Ovary (tissue), 10 donors: ENCODE measurements around the gene VWA5B1. TPM values are rescaled to one million over a fixed set of nuclear protein-coding genes. Genes with fewer than 3 reads are reported as not detected.

Experiments
- DNase-seq, 5 donors: peaks; one replicate each; pipeline ENCODE4 v3.0.0-alpha.2; 2019 to 2020
- H3K27ac ChIP-seq, 2 donors: fragments of 200-600 bp; one replicate each; pipeline versions ENCODE4 v1.5.1 to v1.8.0; 2019 to 2022
- H3K27me3 ChIP-seq: fragments of 200-600 bp; one replicate; pipeline ENCODE4 v1.8.0; 2022
- H3K36me3 ChIP-seq: fragments of 200-600 bp; sonication (generic); one replicate; pipeline ENCODE4 v1.5.1; 2019
- H3K4me1 ChIP-seq: one replicate; pipeline ENCODE4 v1.8.1; 2013; ENCODE audit warnings: mild to moderate bottlenecking, moderate library complexity; ENCODE audit not compliant: insufficient read depth
- H3K4me3 ChIP-seq: fragments of 200-600 bp; sonication (generic); one replicate; pipeline ENCODE4 v1.5.1; 2017
- H3K9me3 ChIP-seq, 2 donors: fragments of 200-600 bp in 1 of 2; sonication (generic) in 1 of 2; one replicate each; pipeline versions ENCODE4 v1.5.1 to v1.8.1; 2013 to 2019; ENCODE audit warnings: mild to moderate bottlenecking in 1 of 2, moderate library complexity in 1 of 2
- EP300 ChIP-seq: sonication (generic); formaldehyde crosslinking; IDR thresholded peaks from one replicate; pipeline ENCODE4 v1.6.1; 2017; ENCODE audit warnings: antibody characterized with exemption
- POLR2A ChIP-seq: fragments of 450-650 bp; IDR thresholded peaks from one replicate; pipeline ENCODE4 v1.6.1; 2017; ENCODE audit warnings: antibody characterized with exemption, mild to moderate bottlenecking, moderate library complexity
- WGBS, 3 donors: extraction: QIAGEN DNeasy Blood & Tissue Kit in 1 of 3; methylation state at CpG; one replicate each; pipeline versions ENCODE4 v1.1.5 to v1.1.7; 2013 to 2017; 5-methylcytosine and 5-hydroxymethylcytosine counted together
- intact Hi-C, 4 donors: fragments of 100-400 bp; cut with DNase I; formaldehyde crosslinking; loops; one replicate each; pipeline versions ENCODE4 v1.11.0 to v1.15.1; 2022 to 2023
- long read RNA-seq, 3 donors: library from polyadenylated mRNA in 2 of 3; unstranded in 2 of 3; transcript quantifications; one replicate each; pipeline ENCODE4 v2.0.0 and lab custom pipeline, GENCODE V29; 2021 to 2026
- polyA plus RNA-seq, 2 donors: library from polyadenylated mRNA; stranded (reverse); fragments of 200-250 nt in 1 of 2; fragments of 350-450 nt in 1 of 2; fragmentation: Illumina TruSeq in 1 of 2; extraction: RNeasy Lipid Tissue Mini Kit (QIAGEN cat#74804) in 1 of 2; gene quantifications; one replicate each; pipeline ENCODE4 v1.2.3, GENCODE V29; 2013 to 2014
- total RNA-seq, 7 donors: library from RNA; depleted of rRNA in 2 of 7; stranded (reverse); fragments of >200 nt in 2 of 7; fragmentation: NEBNext Ultra II Directional in 3 of 7; extraction: Animal tissue kit (Norgen Biotek cat#: 25700) in 3 of 7; gene quantifications; one replicate each; pipeline versions ENCODE4 v1.1.0 to v1.2.4, GENCODE V29; 2016 to 2023
- TF ChIP-seq, protein P1 (sequence below), 3 donors: fragments of 450-650 bp in 2 of 3; fragments of 200-600 bp in 1 of 3; IDR thresholded peaks; one replicate each; pipeline versions ENCODE4 v1.5.1 to v1.8.0; 2016 to 2022; ENCODE audit warnings: antibody characterized with exemption in 3 of 3, mild to moderate bottlenecking in 1 of 3
- donor health status: DM: no; HTN: no; CAD: no; lungs with moderate emphysema.
- donor health status: DM: no; HTN: no; CAD: no.
- donor health status: Bipolar disorder and iron deficiency.
- donor health status: DM: yes; HTN: yes; CAD: no.
- donor health status: DM: no; HTN: no; CAD: no.
- donor health status: DM: yes; HTN: yes; CAD: no.

VWA5B1 gene, protein sequence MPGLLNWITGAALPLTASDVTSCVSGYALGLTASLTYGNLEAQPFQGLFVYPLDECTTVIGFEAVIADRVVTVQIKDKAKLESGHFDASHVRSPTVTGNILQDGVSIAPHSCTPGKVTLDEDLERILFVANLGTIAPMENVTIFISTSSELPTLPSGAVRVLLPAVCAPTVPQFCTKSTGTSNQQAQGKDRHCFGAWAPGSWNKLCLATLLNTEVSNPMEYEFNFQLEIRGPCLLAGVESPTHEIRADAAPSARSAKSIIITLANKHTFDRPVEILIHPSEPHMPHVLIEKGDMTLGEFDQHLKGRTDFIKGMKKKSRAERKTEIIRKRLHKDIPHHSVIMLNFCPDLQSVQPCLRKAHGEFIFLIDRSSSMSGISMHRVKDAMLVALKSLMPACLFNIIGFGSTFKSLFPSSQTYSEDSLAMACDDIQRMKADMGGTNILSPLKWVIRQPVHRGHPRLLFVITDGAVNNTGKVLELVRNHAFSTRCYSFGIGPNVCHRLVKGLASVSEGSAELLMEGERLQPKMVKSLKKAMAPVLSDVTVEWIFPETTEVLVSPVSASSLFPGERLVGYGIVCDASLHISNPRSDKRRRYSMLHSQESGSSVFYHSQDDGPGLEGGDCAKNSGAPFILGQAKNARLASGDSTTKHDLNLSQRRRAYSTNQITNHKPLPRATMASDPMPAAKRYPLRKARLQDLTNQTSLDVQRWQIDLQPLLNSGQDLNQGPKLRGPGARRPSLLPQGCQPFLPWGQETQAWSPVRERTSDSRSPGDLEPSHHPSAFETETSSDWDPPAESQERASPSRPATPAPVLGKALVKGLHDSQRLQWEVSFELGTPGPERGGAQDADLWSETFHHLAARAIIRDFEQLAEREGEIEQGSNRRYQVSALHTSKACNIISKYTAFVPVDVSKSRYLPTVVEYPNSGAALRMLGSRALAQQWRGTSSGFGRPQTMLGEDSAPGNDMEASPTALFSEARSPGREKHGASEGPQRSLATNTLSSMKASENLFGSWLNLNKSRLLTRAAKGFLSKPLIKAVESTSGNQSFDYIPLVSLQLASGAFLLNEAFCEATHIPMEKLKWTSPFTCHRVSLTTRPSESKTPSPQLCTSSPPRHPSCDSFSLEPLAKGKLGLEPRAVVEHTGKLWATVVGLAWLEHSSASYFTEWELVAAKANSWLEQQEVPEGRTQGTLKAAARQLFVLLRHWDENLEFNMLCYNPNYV
- total RNA-seq (1 to 10 TPM in 1 of 7 donors, under 1 TPM in 3, not detected in 3; 0.10 to 1.5 (median 0.21) TPM), polyA plus RNA-seq (not detected)
- long read RNA-seq, donor 1, result 0 reads
- long read RNA-seq, donor 2, result 0 reads
- long read RNA-seq, donor 3, result 0 reads

DNA sequence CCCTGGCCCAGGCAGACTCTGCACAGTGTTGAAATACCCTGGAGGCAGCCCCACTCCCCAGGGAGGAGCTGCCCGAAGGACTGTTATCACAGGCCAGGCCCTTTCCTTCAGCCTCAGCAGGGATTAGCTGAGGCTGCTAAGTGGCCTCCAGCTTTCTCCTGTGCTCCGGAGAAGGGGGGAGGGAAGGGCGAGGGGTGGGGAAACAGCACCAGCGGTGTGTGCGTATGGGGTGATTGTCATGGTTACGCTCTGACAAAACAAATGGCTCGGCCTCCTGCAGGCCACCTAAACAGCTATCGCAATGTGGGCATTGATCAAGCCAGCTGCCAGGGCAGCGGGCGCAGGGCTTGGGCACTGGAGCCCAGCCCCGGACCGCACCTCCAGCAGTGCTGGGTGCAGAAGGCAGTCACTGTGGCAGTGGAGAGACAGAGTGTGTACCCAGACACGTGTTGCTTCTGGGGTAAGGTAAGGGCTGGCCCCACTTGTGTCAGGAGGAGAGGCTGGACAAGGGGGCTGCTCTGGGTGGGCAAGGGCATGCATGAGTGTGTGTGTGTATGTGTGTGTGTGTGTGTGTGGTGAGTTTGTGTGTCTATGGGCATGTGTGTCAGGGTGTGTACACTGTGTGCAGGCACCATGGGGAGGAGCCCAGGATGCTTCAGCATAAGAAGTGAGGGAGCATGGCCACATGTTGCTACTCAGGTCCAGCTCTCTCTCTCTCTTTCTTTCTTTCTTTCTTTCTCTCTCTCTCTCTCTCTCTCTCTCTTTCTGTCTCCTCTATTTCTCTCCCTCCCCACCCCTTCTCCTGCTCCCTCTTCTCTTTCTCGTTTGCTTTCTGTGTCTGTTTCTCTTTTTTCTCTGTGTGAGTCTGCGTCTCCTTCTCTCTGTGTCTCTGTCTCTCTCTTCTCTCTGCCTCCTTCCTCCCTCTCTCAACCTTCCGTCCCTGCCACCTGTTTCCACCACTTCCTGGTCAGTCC is at the start of gene VWA5B1:
VWA5B1 (plus strand) TSS at position 252 of the 974 bp plus-strand sequence. CDS start 19,727 bp downstream, outside the sequence.
- Histone ChIP-seq H3K4me3 (no peak within 1 kb of the TSS), H3K4me1 (no peaks in the 10 kb centered on the region), H3K27me3 (no peaks in the 10 kb centered on the region), H3K9me3 (no peaks in the 10 kb centered on the region), H3K27ac (no peak within 1 kb of the TSS), H3K36me3 (no peaks in the 10 kb centered on the region)
- TF ChIP-seq POLR2A, result no peak
- TF ChIP-seq, protein P1, sequence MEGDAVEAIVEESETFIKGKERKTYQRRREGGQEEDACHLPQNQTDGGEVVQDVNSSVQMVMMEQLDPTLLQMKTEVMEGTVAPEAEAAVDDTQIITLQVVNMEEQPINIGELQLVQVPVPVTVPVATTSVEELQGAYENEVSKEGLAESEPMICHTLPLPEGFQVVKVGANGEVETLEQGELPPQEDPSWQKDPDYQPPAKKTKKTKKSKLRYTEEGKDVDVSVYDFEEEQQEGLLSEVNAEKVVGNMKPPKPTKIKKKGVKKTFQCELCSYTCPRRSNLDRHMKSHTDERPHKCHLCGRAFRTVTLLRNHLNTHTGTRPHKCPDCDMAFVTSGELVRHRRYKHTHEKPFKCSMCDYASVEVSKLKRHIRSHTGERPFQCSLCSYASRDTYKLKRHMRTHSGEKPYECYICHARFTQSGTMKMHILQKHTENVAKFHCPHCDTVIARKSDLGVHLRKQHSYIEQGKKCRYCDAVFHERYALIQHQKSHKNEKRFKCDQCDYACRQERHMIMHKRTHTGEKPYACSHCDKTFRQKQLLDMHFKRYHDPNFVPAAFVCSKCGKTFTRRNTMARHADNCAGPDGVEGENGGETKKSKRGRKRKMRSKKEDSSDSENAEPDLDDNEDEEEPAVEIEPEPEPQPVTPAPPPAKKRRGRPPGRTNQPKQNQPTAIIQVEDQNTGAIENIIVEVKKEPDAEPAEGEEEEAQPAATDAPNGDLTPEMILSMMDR (IDR thresholded peaks at IDR 0.05), result no peak
- no peak for TF ChIP-seq EP300
- WGBS, 3 donors, result 35 to 44% (median 36%) methylated on average over 16 of the region's 16 CpGs
- intact Hi-C loops, result no loop called here
- DNase-seq, result no peak

DNA sequence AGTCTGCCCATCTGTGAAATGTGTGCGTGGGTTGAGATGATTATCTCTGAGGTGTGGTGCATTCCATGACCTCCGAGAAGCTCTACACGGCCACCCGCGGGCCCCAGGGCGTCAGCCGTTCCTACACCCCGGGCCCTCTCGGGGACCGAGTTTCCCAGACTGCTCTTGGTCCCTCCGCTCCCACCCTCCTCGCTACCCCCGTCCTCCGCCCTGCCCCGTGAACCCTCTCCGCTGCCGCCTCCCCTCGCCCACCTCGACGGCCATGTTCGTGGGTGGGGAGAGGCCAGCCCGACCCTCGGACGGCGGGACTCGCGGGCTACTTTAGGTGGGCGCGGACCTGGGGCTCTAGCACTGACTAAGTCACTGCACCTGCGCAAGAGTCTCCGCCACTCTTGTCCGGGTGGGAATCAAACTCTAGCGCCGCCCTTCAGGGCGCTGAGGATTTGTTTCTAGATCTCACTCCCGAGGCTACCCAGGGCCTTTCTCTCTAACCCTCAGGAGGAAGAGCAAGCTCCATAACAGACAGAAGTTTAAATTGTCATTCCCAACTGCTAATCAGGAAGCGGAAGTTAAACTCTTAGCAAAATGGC is 47.7 kb upstream of the VWA5B1 start:
- no peak for TF ChIP-seq EP300
- no peak for TF ChIP-seq POLR2A
- TF ChIP-seq, protein P1 (IDR thresholded peaks at IDR 0.05), result no peak
- 76 to 83% (median 76%) methylated on average over 36 to 37 of the region's 37 CpGs for WGBS, 3 donors
- DNase-seq, result no peak
- Histone ChIP-seq H3K4me3 (no peak overlapping the region), H3K9me3 (no peaks in the 10 kb centered on the region), H3K36me3 (no peaks in the 10 kb centered on the region), H3K27me3 (no peaks in the 10 kb centered on the region), H3K4me1 (no peaks in the 10 kb centered on the region), H3K27ac (no peak overlapping the region)
- intact Hi-C loops, result no loop called here

DNA sequence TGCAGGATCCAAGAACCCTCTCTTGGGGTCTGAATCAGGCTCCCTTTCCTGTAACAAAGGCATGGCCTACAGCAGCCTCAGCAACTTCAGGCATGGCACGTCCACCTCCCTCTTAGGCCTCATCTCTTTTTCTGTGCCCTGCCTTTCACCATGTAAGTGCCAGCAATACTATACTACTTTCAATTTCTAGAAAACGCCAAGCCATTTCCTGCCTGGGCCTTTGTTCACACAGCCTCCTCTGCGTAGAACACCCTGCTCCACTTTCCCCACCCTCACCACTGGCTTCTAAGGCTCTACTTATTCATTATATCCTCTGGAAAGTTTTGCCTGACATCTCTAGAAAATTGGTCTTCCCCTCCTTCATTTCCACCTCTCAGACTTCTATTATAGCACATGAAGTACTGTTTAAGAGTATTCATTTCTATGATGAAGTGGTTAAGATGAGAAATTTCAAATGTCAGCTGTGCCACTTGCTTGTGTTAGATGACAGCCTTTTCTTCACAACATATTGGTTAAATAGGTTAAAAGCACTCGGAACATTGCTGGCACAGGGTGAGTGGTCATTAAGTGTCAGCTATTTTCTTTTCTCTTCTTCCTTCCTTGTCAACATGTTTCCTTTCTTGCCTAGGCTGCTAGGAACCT is 41.6 kb upstream of the VWA5B1 start:
- 87 to 91% (median 91%) methylated on average over 4 of the region's 4 CpGs for WGBS, 3 donors
- no peak for DNase-seq
- peaks cover 2% of the 10 kb centered on the region for H3K4me1 ChIP-seq
- intact Hi-C loops, result no loop called here
- no peak for TF ChIP-seq POLR2A
- no peak for TF ChIP-seq EP300
- TF ChIP-seq, protein P1 (IDR thresholded peaks at IDR 0.05), result no peak
- H3K4me3 ChIP-seq, result no peak overlapping the region
- H3K36me3 ChIP-seq, result no peaks in the 10 kb centered on the region
- no peaks in the 10 kb centered on the region for H3K9me3 ChIP-seq
- no peaks in the 10 kb centered on the region for H3K27me3 ChIP-seq
- H3K27ac ChIP-seq, result no peak overlapping the region
